ENCODE data around the gene SLCO2A1.

SLCO2A1 gene

GRCh38 chr3:134018850-134019249, 10.9 kb downstream of the SLCO2A1 start (continued):
- no peak for TF ChIP-seq POU6F1 (CRISPR knock-in tag; IDR thresholded peaks at IDR 0.05; ENCODE audit: borderline replicate concordance, low read depth)
- no peak for TF ChIP-seq TSHZ2 (CRISPR knock-in tag; IDR thresholded peaks at IDR 0.05)
- TF ChIP-seq SNAI2 (CRISPR knock-in tag; IDR thresholded peaks at IDR 0.05): no peak
- TF ChIP-seq ZFP30 (CRISPR knock-in tag; IDR thresholded peaks at IDR 0.05): no peak
- TF ChIP-seq CSDC2 (CRISPR knock-in tag; IDR thresholded peaks at IDR 0.05): no peak
- no peak for TF ChIP-seq ZNF565 (CRISPR knock-in tag; conservative IDR thresholded peaks at IDR 0.05; ENCODE audit: low read depth)
- TF ChIP-seq GLIS3 (CRISPR knock-in tag; IDR thresholded peaks at IDR 0.05): no peak
- no peak for TF ChIP-seq CSRNP3 (CRISPR knock-in tag; IDR thresholded peaks at IDR 0.05)
- TF ChIP-seq TOX (CRISPR knock-in tag; IDR thresholded peaks at IDR 0.05; ENCODE audit: borderline replicate concordance): no peak
- TF ChIP-seq BACH2 (CRISPR knock-in tag; IDR thresholded peaks at IDR 0.05; ENCODE audit: borderline replicate concordance): no peak
- TF ChIP-seq PPARA (CRISPR knock-in tag; IDR thresholded peaks at IDR 0.05; ENCODE audit: borderline replicate concordance): no peak

- no peak for ATAC-seq
- TF ChIP-seq CSRNP3 (CRISPR knock-in tag; IDR thresholded peaks at IDR 0.05) (no peak), ARNTL (CRISPR knock-in tag; IDR thresholded peaks at IDR 0.05; ENCODE audit: borderline replicate concordance, low read depth) (no peak), CREB5 (CRISPR knock-in tag; IDR thresholded peaks at IDR 0.05; ENCODE audit: low read depth) (no peak), PPARA (CRISPR knock-in tag; IDR thresholded peaks at IDR 0.05; ENCODE audit: borderline replicate concordance) (no peak), TCF4 (CRISPR knock-in tag; IDR thresholded peaks at IDR 0.05; ENCODE audit: borderline replicate concordance) (no peak), ESRRG (CRISPR knock-in tag; IDR thresholded peaks at IDR 0.05) (no peak), ZNF70 (CRISPR knock-in tag; IDR thresholded peaks at IDR 0.05) (no peak), BACH2 (CRISPR knock-in tag; IDR thresholded peaks at IDR 0.05; ENCODE audit: borderline replicate concordance) (no peak), TSHZ2 (CRISPR knock-in tag; IDR thresholded peaks at IDR 0.05) (no peak), POU6F1 (CRISPR knock-in tag; IDR thresholded peaks at IDR 0.05; ENCODE audit: borderline replicate concordance, low read depth) (no peak), GLIS3 (CRISPR knock-in tag; IDR thresholded peaks at IDR 0.05) (no peak), PATZ1 (CRISPR knock-in tag; IDR thresholded peaks at IDR 0.05; ENCODE audit: borderline replicate concordance) (no peak), SNAI2 (CRISPR knock-in tag; IDR thresholded peaks at IDR 0.05) (no peak), RARB (CRISPR knock-in tag; IDR thresholded peaks at IDR 0.05) (no peak), ZNF8 (CRISPR knock-in tag; IDR thresholded peaks at IDR 0.05) (no peak), ZFP3 (CRISPR knock-in tag; IDR thresholded peaks at IDR 0.05) (no peak)
These were observed 11.3 kb downstream of the SLCO2A1 start for GRCh38 chr3:134018406-134018805.
